ENCODE data around the gene VAT1.

The VAT1 gene

DNA sequence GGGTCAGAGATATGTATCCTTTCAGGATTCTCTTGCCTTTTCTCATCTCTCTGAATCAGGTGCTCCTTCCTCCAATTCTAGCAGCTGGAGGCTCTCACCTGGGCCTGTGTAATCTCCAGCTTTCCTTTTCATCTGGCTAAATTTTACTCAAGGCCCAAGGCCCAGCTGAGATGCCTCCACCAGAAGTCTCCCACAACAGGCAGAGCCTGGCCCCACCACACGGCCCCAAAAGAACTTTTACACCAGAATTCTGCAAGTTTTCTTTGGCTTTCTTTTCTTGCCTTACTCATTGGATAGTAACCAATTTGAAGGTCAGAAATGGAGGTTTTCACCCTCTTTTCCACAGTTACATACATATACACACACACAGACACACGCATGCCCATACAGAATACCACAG is 17.5 kb upstream of the VAT1 start:
- H3K4me3 ChIP-seq (ENCODE audit: low read depth, low read length) = no peak overlapping the region
- no peak for DNase-seq (ENCODE audit: low read depth)
- TF ChIP-seq, protein P1, sequence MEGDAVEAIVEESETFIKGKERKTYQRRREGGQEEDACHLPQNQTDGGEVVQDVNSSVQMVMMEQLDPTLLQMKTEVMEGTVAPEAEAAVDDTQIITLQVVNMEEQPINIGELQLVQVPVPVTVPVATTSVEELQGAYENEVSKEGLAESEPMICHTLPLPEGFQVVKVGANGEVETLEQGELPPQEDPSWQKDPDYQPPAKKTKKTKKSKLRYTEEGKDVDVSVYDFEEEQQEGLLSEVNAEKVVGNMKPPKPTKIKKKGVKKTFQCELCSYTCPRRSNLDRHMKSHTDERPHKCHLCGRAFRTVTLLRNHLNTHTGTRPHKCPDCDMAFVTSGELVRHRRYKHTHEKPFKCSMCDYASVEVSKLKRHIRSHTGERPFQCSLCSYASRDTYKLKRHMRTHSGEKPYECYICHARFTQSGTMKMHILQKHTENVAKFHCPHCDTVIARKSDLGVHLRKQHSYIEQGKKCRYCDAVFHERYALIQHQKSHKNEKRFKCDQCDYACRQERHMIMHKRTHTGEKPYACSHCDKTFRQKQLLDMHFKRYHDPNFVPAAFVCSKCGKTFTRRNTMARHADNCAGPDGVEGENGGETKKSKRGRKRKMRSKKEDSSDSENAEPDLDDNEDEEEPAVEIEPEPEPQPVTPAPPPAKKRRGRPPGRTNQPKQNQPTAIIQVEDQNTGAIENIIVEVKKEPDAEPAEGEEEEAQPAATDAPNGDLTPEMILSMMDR (IDR thresholded peaks at IDR 0.05; ENCODE audit: control insufficient read depth, extremely low read depth, insufficient read depth) = no peak

DNA sequence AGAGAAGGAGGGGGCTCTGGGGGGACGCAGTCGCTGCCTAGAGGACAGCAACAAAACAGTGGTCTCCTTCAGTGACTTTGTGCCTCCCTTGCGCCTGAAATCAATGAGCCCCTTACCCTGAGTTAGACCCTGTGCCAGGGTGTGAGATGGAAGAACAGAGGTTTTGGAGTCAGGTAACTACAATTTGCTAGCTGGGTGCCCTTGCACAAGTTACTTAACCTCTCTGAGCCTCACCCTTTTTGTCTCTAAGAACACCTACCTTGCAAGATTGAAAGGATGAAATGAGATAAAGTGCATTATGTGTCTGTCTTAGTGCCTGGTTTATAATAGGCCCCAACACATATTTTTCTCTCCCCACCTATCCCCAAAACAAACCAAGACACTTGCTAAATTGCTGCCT is 12.7 kb upstream of the VAT1 start:
- TF ChIP-seq, protein P1 (IDR thresholded peaks at IDR 0.05; ENCODE audit: control insufficient read depth, extremely low read depth, insufficient read depth) = no peak
- no peak for DNase-seq (ENCODE audit: low read depth)
- no peak overlapping the region for H3K4me3 ChIP-seq (ENCODE audit: low read depth, low read length)

DNA sequence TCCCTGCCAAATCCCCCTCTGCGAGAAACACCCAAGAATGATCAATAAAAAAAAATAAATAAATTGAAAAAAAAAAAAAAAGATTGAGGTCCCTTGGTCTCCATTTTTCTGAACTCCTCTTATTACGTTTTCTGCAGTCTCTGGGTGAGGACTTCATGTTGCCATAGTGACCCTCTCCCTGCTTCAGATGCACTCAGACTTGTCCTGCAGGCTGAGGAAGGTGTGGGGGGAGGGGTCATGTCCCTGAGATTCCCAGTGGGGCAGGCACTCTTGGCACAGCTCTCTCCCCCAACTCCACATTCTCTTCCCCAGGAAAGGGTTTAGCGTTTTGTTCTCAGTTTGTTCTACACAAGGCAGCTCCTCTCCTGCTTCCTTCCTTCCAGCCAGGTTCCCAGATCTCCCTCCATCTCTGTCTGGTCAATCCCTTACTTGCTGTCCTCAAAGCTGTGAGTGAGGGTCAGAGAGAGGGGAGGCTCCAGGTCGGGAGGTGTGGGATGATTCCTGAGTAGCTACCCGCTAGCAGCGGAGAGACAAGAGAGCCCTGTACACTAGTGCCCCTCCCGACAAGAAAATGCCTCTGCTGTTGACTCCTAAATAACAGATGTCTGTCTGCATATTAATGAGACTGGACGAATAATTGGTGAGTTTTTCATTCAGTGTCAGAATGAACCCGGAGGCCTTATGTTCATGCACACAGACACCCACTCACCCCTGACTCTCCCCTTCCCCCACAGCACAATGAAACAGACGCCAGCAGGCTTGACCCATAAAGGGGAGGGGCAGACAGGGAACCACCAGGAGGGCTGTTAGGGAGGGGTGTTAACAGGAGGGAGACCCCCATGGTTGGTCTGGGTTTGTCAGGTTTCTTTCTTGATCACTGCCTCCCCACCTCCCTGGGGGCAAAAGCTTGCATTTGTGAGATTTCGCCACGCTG is 12.0 kb upstream of the VAT1 start:
- no peak overlapping the region for H3K4me3 ChIP-seq (ENCODE audit: low read depth, low read length)
- no peak for DNase-seq (ENCODE audit: low read depth)
- TF ChIP-seq, protein P1 (IDR thresholded peaks at IDR 0.05; ENCODE audit: control insufficient read depth, extremely low read depth, insufficient read depth) = no peak

DNA sequence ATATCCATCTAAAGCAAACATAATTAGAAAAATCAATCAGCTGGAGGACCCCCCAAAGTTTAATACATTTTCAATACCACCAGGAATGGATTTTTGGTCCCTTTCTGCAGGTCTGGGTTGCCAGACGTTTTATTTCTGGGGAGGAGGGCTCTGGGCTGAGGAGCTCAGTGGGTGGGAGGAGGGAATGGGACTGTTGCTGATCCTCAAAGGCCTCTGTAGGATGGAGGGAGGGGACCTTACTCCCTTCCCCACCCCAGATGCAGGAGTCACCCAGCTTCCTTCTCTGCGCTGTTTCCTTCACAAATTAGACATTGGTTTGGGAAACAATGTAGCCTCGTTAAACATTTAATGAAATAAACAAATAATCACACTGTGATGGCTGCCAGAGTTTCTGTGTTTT is 9.5 kb upstream of the VAT1 start:
- TF ChIP-seq, protein P1 (IDR thresholded peaks at IDR 0.05; ENCODE audit: control insufficient read depth, extremely low read depth, insufficient read depth) = no peak
- no peak for DNase-seq (ENCODE audit: low read depth)
- no peak overlapping the region for H3K4me3 ChIP-seq (ENCODE audit: low read depth, low read length)

DNA sequence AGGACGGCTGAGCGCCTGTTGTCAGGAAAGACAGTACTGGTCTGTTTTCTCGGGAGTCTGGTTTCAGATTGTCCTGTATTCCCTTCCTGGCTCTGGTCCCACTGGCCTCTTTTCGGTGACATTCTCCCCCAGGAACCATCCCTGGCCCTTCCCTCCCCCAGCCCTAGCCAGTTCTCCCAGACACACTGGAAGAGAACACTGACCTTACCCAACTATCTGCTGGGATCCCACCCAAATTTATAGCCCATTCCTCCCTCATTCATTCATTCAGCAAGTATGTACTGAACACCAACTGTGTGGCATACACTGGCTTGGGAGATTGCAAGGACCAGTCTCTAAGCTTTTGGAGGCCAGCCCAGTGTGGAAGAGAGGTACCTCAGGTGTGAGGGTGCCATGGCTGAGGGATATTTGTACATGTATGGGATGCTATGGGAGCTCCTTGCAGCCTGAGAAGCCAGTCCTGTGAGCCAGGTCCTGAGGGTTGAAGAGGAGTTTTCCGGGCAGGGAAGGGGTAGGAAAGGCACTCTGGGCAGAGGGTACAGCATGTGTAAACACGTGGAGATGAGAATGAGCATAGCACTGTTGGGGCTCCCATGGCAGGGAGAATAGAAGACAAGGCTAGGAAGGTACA is 8.1 kb upstream of the VAT1 start:
- H3K4me3 ChIP-seq (ENCODE audit: low read depth, low read length) = no peak overlapping the region
- no peak for DNase-seq (ENCODE audit: low read depth)
- TF ChIP-seq, protein P1 (IDR thresholded peaks at IDR 0.05; ENCODE audit: control insufficient read depth, extremely low read depth, insufficient read depth) = no peak

DNA sequence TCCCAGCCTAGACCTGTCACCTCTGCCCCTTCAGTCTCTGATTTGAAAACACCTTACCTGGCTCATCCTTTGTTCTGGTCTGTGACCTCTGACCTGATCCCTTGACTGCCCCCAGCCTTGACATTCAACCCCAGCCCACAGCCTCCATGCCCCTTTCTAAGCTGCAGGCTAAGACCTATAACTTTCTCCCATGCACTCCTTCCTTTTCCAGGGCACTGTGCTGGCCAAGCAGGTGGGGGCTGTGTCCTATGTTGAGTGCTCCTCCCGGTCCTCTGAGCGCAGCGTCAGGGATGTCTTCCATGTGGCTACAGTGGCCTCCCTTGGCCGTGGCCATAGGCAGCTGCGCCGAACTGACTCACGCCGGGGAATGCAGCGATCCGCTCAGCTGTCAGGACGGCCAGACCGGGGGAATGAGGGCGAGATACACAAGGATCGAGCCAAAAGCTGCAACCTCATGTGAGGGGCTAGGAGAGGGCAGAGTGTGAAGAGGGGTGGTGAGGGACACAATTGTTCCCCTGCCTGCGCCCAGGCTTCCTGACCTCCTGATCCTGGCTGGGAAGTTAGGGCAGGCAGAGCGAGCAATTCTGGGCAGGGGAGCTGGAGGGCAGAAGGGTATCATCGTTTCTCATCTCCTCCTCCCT is 6.2 kb upstream of the VAT1 start:
- TF ChIP-seq, protein P1 (IDR thresholded peaks at IDR 0.05; ENCODE audit: control insufficient read depth, extremely low read depth, insufficient read depth) = no peak
- no peak for DNase-seq (ENCODE audit: low read depth)
- no peak overlapping the region for H3K4me3 ChIP-seq (ENCODE audit: low read depth, low read length)

Data from LNCaP clone FGC (cell line).